ENCODE data around the gene SPEF2. TPM values are rescaled to one million over a fixed set of nuclear protein-coding genes. Genes with fewer than 3 reads are reported as not detected.

The SPEF2 gene
- total RNA-seq, 4 donors from 2014 or later, result 0.49 to 2.8 (median 1.8) TPM

- 90 to 95% methylated on average over 2 of the region's 2 CpGs for WGBS, 2 donors
- no peak for DNase-seq (ENCODE audit: low spot score in 2 of 2)
- H3K4me3 ChIP-seq (ENCODE audit: low read depth, poor library complexity, severe bottlenecking), result no peak overlapping the region
- intact Hi-C loops (cut with DNase I; ENCODE audit: low total_unique reads), result no loop called here
- TF ChIP-seq POLR2A (IDR thresholded peaks at IDR 0.05) (no peak), CTCF (IDR thresholded peaks at IDR 0.05) (no peak)
Observed at GRCh38 chr5:35819026-35819425, 201.4 kb downstream of the SPEF2 start.

GRCh38 chr5:35819668-35820067, 202.0 kb downstream of the SPEF2 start:
- WGBS, 2 donors, result 89 to 94% methylated on average over 1 of the region's 1 CpG
- intact Hi-C loops (cut with DNase I; ENCODE audit: low total_unique reads), result no loop called here
- no peak for DNase-seq (ENCODE audit: low spot score in 2 of 2)
- TF ChIP-seq POLR2A (IDR thresholded peaks at IDR 0.05) (no peak), CTCF (IDR thresholded peaks at IDR 0.05) (no peak)
- no peak overlapping the region for H3K4me3 ChIP-seq (ENCODE audit: low read depth, poor library complexity, severe bottlenecking)

GRCh38 chr5:35820735-35821134, 203.1 kb downstream of the SPEF2 start:
- 80 to 84% methylated on average over 4 of the region's 4 CpGs for WGBS, 2 donors
- intact Hi-C loops (cut with DNase I; ENCODE audit: low total_unique reads), result no loop called here
- no peak for TF ChIP-seq POLR2A (IDR thresholded peaks at IDR 0.05)
- TF ChIP-seq CTCF (IDR thresholded peaks at IDR 0.05), result no peak
- H3K4me3 ChIP-seq (ENCODE audit: low read depth, poor library complexity, severe bottlenecking), result no peak overlapping the region
- DNase-seq (ENCODE audit: low spot score in 2 of 2), result no peak

GRCh38 chr5:35821513-35821912, 203.8 kb downstream of the SPEF2 start:
- intact Hi-C loops (cut with DNase I; ENCODE audit: low total_unique reads), result no loop called here
- no peak for DNase-seq (ENCODE audit: low spot score in 2 of 2)
- 74 to 78% methylated on average over 2 of the region's 2 CpGs for whole genome bisulfite sequencing, 2 donors
- H3K4me3 ChIP-seq (ENCODE audit: low read depth, poor library complexity, severe bottlenecking), result no peak overlapping the region
- TF ChIP-seq POLR2A (IDR thresholded peaks at IDR 0.05) (no peak), CTCF (IDR thresholded peaks at IDR 0.05) (no peak)

- TF ChIP-seq POLR2A (IDR thresholded peaks at IDR 0.05) (no peak), CTCF (IDR thresholded peaks at IDR 0.05) (no peak)
- intact Hi-C loops (cut with DNase I; ENCODE audit: low total_unique reads), result no loop called here
- H3K4me3 ChIP-seq (ENCODE audit: low read depth, poor library complexity, severe bottlenecking), result no peak overlapping the region
- DNase-seq (ENCODE audit: low spot score in 2 of 2), result no peak
- WGBS, 2 donors, result 82 to 89% methylated on average over 8 of the region's 8 CpGs
Observed at GRCh38 chr5:35822511-35822910, 204.8 kb downstream of the SPEF2 start.

- intact Hi-C loops (cut with DNase I; ENCODE audit: low total_unique reads), result no loop called here
- TF ChIP-seq POLR2A (IDR thresholded peaks at IDR 0.05) (no peak), CTCF (IDR thresholded peaks at IDR 0.05) (no peak)
- no peak for DNase-seq (ENCODE audit: low spot score in 2 of 2)
- no peak overlapping the region for H3K4me3 ChIP-seq (ENCODE audit: low read depth, poor library complexity, severe bottlenecking)
- 86 to 88% methylated on average over 7 of the region's 7 CpGs for WGBS, 2 donors
Observed at GRCh38 chr5:35823347-35824098, 205.9 kb downstream of the SPEF2 start.
